SK-N-SH treated with all-trans-retinoic acid at 6 μM for 48 hours (cell line): Measurements from ENCODE around the gene NCBP3.

Experiments used
- ATAC-seq: fragments of 200-7000 bp; cut with Tn5 transposase; 3 replicates; pipeline ENCODE4 v1.9.1; 2020; ENCODE audit warnings: mild to moderate bottlenecking, moderate library complexity
- ARNTL ChIP-seq: fragments of 450-650 bp; formaldehyde crosslinking; IDR thresholded peaks from 2 replicates; pipeline ENCODE4 v1.5.0; 2020; ENCODE audit warnings: low read depth, mild to moderate bottlenecking, moderate library complexity, borderline replicate concordance
- CSDC2 ChIP-seq: fragments of 250-450 bp; sonication (Bioruptor Pico); IDR thresholded peaks from 2 replicates; pipeline ENCODE4 v1.5.0; 2020; ENCODE audit warnings: mild to moderate bottlenecking, moderate library complexity
- GLIS3 ChIP-seq: fragments of 250-450 bp; sonication (Bioruptor Pico); IDR thresholded peaks from 2 replicates; pipeline ENCODE4 v1.5.0; 2020; ENCODE audit warnings: mild to moderate bottlenecking, moderate library complexity
- ISL1 ChIP-seq: fragments of 250-450 bp; sonication (Bioruptor Pico); IDR thresholded peaks from 2 replicates; pipeline ENCODE4 v2.1.2; 2022; ENCODE audit warnings: mild to moderate bottlenecking, moderate library complexity
- OSR1 ChIP-seq: fragments of 250-450 bp; sonication (Bioruptor Pico); IDR thresholded peaks from 2 replicates; pipeline ENCODE4 v1.8.0; 2022; ENCODE audit warnings: moderate library complexity, mild to moderate bottlenecking, inconsistent platforms
- PATZ1 ChIP-seq: fragments of 250-450 bp; sonication (Bioruptor Pico); IDR thresholded peaks from 2 replicates; pipeline ENCODE4 v1.8.0; 2020; ENCODE audit warnings: mild to moderate bottlenecking, moderate library complexity, borderline replicate concordance
- POU6F1 ChIP-seq: fragments of 250-450 bp; sonication (Bioruptor Pico); IDR thresholded peaks from 2 replicates; pipeline ENCODE4 v1.8.0; 2021; ENCODE audit warnings: low read depth, mild to moderate bottlenecking, moderate library complexity, borderline replicate concordance
- TCF4 ChIP-seq: fragments of 250-450 bp; sonication (Bioruptor Pico); IDR thresholded peaks from 2 replicates; pipeline ENCODE4 v1.8.0; 2021; ENCODE audit warnings: mild to moderate bottlenecking, moderate library complexity, borderline replicate concordance
- TOX ChIP-seq: fragments of 250-450 bp; sonication (Bioruptor Pico); IDR thresholded peaks from 2 replicates; pipeline ENCODE4 v1.8.0; 2021; ENCODE audit warnings: mild to moderate bottlenecking, moderate library complexity, borderline replicate concordance
- ZC3H10 ChIP-seq: fragments of 250-450 bp; sonication (Bioruptor Pico); IDR thresholded peaks from 2 replicates; pipeline ENCODE4 v1.5.1; 2021; ENCODE audit warnings: mild to moderate bottlenecking, moderate library complexity
- ZFP3 ChIP-seq: fragments of 250-450 bp; sonication (Bioruptor Pico); IDR thresholded peaks from 2 replicates; pipeline ENCODE4 v1.5.0; 2020; ENCODE audit warnings: mild to moderate bottlenecking, moderate library complexity
- ZFP30 ChIP-seq: fragments of 450-650 bp; formaldehyde crosslinking; IDR thresholded peaks from 2 replicates; pipeline ENCODE4 v1.5.0; 2022; ENCODE audit warnings: mild to moderate bottlenecking, moderate library complexity
- ZNF565 ChIP-seq: fragments of 450-650 bp; formaldehyde crosslinking; conservative IDR thresholded peaks from 2 replicates; pipeline ENCODE4 v1.5.0; 2020; ENCODE audit warnings: low read depth, mild to moderate bottlenecking, moderate library complexity
- ZNF8 ChIP-seq: fragments of 450-650 bp; formaldehyde crosslinking; IDR thresholded peaks from 2 replicates; pipeline ENCODE4 v1.5.0; 2020; ENCODE audit warnings: mild to moderate bottlenecking, moderate library complexity
- TF ChIP-seq, protein P1 (sequence below): fragments of 250-450 bp; sonication (Bioruptor Pico); IDR thresholded peaks from 2 replicates; pipeline ENCODE4 v1.5.1; 2021; ENCODE audit warnings: mild to moderate bottlenecking, moderate library complexity
- TF ChIP-seq, protein P2 (sequence below): fragments of 250-450 bp; sonication (Bioruptor Pico); IDR thresholded peaks from 2 replicates; pipeline ENCODE4 v1.5.0; 2020; ENCODE audit warnings: mild to moderate bottlenecking, moderate library complexity

The NCBP3 gene

DNA sequence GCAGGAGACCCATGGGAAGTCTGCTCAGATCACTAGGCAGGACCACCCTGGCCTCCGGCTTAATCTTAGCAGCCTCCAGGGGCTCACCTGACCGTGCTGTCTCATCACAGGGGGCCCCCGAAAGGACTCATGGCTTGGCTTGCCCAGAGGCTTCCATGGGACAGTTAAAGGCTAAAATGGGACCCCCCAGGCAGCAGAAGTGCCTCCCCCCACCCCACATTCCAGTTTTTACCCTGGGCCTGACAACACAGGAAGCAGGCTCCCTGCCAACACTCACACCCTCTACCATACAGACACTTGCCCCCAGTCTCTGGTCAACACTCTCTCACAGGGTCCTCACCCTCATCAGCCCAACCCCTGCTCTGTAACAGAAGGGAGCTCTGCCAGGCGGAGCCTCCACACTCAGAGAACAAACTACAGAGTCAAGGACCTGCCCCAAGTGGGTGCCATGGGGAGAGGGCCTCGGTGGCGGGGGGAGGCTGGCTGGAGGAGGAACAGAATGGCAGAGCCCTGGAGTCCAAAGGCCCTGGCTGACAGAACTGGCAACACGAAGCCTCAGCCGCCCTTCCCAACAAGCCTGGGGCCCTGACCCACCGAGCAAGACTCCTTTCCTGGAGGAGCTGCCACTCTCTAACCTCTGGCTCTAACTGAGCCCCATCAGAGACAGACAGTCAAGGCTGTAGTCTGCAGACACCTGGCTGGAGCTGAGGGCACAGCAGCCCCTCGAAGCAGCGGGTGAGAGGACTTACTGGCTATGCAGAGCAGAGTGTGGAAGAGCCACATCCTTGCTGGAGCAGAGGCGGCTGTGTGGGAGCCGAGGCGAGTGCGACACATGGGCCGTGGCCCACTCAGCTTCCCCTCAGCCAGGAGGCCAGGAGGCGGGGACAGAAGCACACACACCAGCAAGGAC lies 45.4 kb downstream of the NCBP3 start, which contains the start of gene ITGAE:
Gene ITGAE, minus strand, starts transcription at position 827 of the 910 bp plus-strand sequence. Its CDS starts 44 bp downstream, at position 783.
- no peak for ATAC-seq
- TF ChIP-seq POU6F1 (no peak), ISL1 (CRISPR knock-in tag) (no peak), ARNTL (CRISPR knock-in tag) (no peak), ZC3H10 (CRISPR knock-in tag) (no peak), PATZ1 (CRISPR knock-in tag) (no peak), OSR1 (CRISPR knock-in tag) (no peak), ZNF565 (CRISPR knock-in tag) (no peak), GLIS3 (no peak)
- TF ChIP-seq, protein P1, sequence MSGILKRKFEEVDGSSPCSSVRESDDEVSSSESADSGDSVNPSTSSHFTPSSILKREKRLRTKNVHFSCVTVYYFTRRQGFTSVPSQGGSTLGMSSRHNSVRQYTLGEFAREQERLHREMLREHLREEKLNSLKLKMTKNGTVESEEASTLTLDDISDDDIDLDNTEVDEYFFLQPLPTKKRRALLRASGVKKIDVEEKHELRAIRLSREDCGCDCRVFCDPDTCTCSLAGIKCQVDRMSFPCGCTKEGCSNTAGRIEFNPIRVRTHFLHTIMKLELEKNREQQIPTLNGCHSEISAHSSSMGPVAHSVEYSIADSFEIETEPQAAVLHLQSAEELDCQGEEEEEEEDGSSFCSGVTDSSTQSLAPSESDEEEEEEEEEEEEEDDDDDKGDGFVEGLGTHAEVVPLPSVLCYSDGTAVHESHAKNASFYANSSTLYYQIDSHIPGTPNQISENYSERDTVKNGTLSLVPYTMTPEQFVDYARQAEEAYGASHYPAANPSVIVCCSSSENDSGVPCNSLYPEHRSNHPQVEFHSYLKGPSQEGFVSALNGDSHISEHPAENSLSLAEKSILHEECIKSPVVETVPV (CRISPR knock-in tag): no peak
- TF ChIP-seq, protein P2, sequence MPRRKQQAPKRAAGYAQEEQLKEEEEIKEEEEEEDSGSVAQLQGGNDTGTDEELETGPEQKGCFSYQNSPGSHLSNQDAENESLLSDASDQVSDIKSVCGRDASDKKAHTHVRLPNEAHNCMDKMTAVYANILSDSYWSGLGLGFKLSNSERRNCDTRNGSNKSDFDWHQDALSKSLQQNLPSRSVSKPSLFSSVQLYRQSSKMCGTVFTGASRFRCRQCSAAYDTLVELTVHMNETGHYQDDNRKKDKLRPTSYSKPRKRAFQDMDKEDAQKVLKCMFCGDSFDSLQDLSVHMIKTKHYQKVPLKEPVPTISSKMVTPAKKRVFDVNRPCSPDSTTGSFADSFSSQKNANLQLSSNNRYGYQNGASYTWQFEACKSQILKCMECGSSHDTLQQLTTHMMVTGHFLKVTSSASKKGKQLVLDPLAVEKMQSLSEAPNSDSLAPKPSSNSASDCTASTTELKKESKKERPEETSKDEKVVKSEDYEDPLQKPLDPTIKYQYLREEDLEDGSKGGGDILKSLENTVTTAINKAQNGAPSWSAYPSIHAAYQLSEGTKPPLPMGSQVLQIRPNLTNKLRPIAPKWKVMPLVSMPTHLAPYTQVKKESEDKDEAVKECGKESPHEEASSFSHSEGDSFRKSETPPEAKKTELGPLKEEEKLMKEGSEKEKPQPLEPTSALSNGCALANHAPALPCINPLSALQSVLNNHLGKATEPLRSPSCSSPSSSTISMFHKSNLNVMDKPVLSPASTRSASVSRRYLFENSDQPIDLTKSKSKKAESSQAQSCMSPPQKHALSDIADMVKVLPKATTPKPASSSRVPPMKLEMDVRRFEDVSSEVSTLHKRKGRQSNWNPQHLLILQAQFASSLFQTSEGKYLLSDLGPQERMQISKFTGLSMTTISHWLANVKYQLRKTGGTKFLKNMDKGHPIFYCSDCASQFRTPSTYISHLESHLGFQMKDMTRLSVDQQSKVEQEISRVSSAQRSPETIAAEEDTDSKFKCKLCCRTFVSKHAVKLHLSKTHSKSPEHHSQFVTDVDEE (CRISPR knock-in tag): no peak
- TF ChIP-seq, all 23 proteins: peak for 0

DNA sequence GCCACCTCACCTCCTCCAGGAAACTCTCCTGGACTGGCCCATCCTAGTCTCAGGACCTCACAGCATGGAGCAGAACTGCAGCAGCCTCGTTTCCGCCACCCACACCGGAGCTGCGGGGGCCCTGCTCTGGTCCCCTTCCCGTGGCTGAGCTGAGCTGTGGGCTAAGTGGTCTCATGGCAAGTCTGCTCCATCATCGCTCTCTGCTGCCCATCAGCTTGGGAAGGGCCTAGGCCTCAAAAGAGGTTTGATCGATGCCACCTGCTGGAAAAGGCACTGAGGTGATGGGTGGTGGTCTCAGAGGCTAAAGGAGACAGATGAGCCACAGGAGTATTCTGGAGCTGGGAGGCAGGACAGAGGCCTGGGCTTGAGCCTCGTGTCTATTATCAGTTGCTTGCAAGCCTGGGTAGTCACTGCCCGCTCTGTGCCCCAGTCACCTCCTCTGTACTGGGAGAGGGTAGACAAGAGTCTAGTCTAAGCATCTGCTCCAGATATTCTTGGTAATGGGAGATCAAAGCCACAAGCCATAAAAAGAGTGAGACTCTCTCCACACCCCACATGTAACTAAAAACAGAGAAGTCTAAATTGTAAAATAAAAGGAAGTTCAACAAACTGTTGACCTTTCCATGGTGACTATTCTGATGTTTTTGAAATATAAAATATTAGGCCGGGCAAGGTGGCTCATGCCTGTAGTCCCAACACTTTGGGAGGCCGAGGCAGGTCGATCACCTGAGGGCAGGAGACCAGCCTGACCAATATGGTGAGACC lies 46.7 kb downstream of the NCBP3 start:
- TF ChIP-seq TCF4 (no peak), CSDC2 (CRISPR knock-in tag) (no peak), OSR1 (CRISPR knock-in tag) (no peak), ZNF565 (CRISPR knock-in tag) (no peak), ZFP30 (CRISPR knock-in tag) (no peak)
- ATAC-seq: no peak

- no peak for TF ChIP-seq POU6F1
- TF ChIP-seq, all 23 proteins: peak for 0
- no peak for ATAC-seq
These were observed 47.5 kb downstream of the NCBP3 start for GRCh38 chr17:3798273-3799180.

DNA sequence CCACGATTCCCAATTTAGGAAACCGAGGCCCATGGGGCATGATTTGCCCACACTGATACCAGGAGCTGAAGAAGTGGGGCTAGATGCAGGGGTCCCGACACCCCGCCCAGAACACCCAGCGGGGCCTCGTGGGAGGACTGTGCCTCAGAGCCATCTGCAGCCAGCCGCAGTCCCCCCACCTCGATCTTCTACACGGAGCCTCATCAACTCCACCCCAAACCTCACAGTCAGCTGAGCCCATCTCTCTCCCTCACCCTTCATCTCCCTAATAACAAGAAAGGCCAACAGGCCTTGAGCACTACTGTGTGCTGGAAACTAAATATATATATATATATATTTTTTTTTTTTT lies 49.2 kb downstream of the NCBP3 start:
- no peak for ATAC-seq
- no peak for TF ChIP-seq TOX (CRISPR knock-in tag)
- no peak for TF ChIP-seq ZC3H10 (CRISPR knock-in tag)
- no peak for TF ChIP-seq POU6F1
- no peak for TF ChIP-seq ZNF8 (CRISPR knock-in tag)
- TF ChIP-seq ZFP3 (CRISPR knock-in tag): no peak
- no peak for TF ChIP-seq GLIS3
- no peak for TF ChIP-seq ISL1 (CRISPR knock-in tag)
- TF ChIP-seq OSR1 (CRISPR knock-in tag): no peak
- no peak for TF ChIP-seq ZNF565 (CRISPR knock-in tag)
- TF ChIP-seq PATZ1 (CRISPR knock-in tag): no peak
